DND-41 (cell line): ENCODE measurements around the gene FNBP1.

Source experiments
- ATAC-seq: fragments of 200-7000 bp; cut with Tn5 transposase; 3 replicates; pipeline ENCODE4 v1.9.1; 2021; ENCODE audit warnings: low read depth; ENCODE audit not compliant: insufficient read depth
- DNase-seq: peaks from one replicate; pipeline ENCODE4 v3.0.0-alpha.2; 2020
- H2AFZ ChIP-seq: 2 replicates; pipeline ENCODE4 v1.6.0; 2012; ENCODE audit warnings: low read depth, low read length
- H3K27ac ChIP-seq: 2 replicates; pipeline ENCODE4 v1.5.1; 2012; ENCODE audit warnings: low read length, inconsistent platforms
- H3K27me3 ChIP-seq: fragments of 200-600 bp; sonication (generic); 2 replicates; pipeline ENCODE4 v1.6.0; 2012; ENCODE audit warnings: low read length, mild to moderate bottlenecking, inconsistent platforms; ENCODE audit not compliant: insufficient read depth, poor library complexity
- H3K36me3 ChIP-seq: 2 replicates; pipeline ENCODE4 v1.5.1; 2012; ENCODE audit warnings: low read length, inconsistent platforms; ENCODE audit not compliant: insufficient read depth
- H3K4me1 ChIP-seq: 2 replicates; pipeline ENCODE4 v1.5.1; 2012; ENCODE audit warnings: mild to moderate bottlenecking, low read length; ENCODE audit not compliant: insufficient read depth
- H3K4me2 ChIP-seq: 2 replicates; pipeline ENCODE4 v1.6.0; 2012; ENCODE audit warnings: mild to moderate bottlenecking, moderate library complexity, low read length, inconsistent platforms; ENCODE audit not compliant: insufficient read depth
- H3K4me3 ChIP-seq, 2 experiments: fragments of 200-600 bp in 1 of 2; shearing (Covaris generic) in 1 of 2; 2 replicates each; pipeline ENCODE4 v1.5.1; 2012 to 2016; ENCODE audit warnings: inconsistent platforms in 2 of 2, low read length in 2 of 2, mild to moderate bottlenecking in 2 of 2, low read depth in 1 of 2, moderate library complexity in 1 of 2
- H3K79me2 ChIP-seq: 2 replicates; pipeline ENCODE4 v1.6.0; 2012; ENCODE audit warnings: low read length, inconsistent platforms; ENCODE audit not compliant: insufficient read depth
- H3K9ac ChIP-seq: 2 replicates; pipeline ENCODE4 v1.6.0; 2012; ENCODE audit warnings: low read depth, mild to moderate bottlenecking, inconsistent platforms, low read length, moderate library complexity
- H3K9me3 ChIP-seq: 2 replicates; pipeline ENCODE4 v1.5.1; 2012; ENCODE audit warnings: low read length, moderate library complexity, mild to moderate bottlenecking, inconsistent platforms; ENCODE audit not compliant: insufficient read depth, severe bottlenecking
- H4K20me1 ChIP-seq: 2 replicates; pipeline ENCODE4 v1.6.0; 2012; ENCODE audit warnings: low read length; ENCODE audit not compliant: insufficient read depth
- EZH2 ChIP-seq: IDR thresholded peaks from 3 replicates; pipeline ENCODE4 v1.6.1; 2012; ENCODE audit warnings: borderline replicate concordance, low read depth, mild to moderate bottlenecking, moderate library complexity, low read length, inconsistent platforms; ENCODE audit not compliant: severe bottlenecking
- TF ChIP-seq, protein P1 (sequence below): IDR thresholded peaks from 2 replicates; pipeline ENCODE4 v1.5.1; 2012; ENCODE audit warnings: borderline replicate concordance, low read length, moderate library complexity, mild to moderate bottlenecking; ENCODE audit not compliant: poor library complexity, severe bottlenecking; ENCODE audit errors: extremely low read depth

FNBP1 gene

DNA sequence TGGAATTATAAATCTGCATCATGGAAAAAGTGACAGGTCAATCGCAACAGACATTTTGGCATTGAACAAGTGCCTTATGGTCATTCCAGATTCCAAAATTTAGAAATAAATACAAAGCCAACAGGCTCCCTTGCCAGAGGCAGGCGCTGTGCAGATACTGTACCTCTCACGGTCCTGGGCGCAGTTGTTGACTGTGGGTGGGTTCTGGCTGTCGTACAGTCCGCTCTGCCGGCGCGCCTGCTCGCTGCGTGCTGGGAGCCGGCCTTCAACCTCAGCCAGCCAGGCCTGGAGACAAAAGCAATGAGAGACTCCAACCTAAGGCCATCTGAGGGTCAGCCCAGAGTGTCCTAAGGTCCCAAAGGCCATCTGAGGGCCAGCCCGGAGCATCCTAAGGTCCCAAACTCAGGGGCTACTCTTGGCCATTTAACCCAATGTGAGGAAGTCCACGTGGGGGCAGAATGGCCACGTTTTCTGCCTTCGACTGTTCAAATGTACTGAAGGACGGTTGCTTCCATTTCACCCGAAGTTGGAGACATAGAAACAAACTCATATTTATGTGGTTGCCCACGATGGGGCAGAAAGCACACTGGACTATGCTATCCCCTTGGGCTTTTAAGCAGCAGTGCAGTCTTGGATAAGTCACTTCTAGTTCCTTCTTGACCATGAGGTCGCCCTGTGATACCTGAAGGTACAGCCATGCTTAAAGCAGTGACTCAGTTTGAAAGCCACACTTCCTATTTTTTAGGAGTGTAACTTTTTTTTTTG is 142.5 kb downstream of the FNBP1 start:
- Histone ChIP-seq H3K9me3 (no peaks in the 10 kb centered on the region), H3K4me2 (no peak overlapping the region), H3K36me3 (peaks cover 87% of the 10 kb centered on the region), H3K27me3 (no peaks in the 10 kb centered on the region), H3K4me1 (peaks cover 59% of the 10 kb centered on the region), H2AFZ (no peak overlapping the region), H4K20me1 (no peaks in the 10 kb centered on the region), H3K4me3 (no peak overlapping the region), H3K9ac (no peak overlapping the region), H3K79me2 (peaks cover 42% of the 10 kb centered on the region), H3K27ac (peak overlapping the region; percentile 71)
- TF ChIP-seq, protein P1, sequence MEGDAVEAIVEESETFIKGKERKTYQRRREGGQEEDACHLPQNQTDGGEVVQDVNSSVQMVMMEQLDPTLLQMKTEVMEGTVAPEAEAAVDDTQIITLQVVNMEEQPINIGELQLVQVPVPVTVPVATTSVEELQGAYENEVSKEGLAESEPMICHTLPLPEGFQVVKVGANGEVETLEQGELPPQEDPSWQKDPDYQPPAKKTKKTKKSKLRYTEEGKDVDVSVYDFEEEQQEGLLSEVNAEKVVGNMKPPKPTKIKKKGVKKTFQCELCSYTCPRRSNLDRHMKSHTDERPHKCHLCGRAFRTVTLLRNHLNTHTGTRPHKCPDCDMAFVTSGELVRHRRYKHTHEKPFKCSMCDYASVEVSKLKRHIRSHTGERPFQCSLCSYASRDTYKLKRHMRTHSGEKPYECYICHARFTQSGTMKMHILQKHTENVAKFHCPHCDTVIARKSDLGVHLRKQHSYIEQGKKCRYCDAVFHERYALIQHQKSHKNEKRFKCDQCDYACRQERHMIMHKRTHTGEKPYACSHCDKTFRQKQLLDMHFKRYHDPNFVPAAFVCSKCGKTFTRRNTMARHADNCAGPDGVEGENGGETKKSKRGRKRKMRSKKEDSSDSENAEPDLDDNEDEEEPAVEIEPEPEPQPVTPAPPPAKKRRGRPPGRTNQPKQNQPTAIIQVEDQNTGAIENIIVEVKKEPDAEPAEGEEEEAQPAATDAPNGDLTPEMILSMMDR = no peak
- no peak for TF ChIP-seq EZH2
- ATAC-seq = no peak
- no peak for DNase-seq

DNA sequence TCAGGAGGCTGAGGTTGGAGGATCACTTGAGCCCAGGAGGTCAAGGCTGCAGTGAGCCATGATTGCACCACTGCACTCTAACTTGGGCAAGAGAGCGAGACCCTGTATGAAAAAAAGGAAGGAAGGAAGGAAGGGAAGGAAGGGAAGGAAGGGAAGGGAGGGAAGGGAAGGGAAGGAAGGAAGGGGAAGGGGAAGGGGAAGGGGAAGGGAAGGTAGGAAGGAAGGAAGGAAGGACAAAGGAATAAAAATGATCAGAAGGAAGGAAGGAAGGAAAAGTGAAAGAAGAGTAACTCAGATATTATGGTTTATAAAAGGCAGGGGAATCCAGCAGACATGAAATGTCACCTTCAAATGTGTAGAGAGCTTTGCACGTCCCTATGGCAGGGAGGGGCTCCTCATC is 143.4 kb downstream of the FNBP1 start:
- no peaks in the 10 kb centered on the region for H3K27me3 ChIP-seq
- no peak overlapping the region for H3K4me3 ChIP-seq
- H3K79me2 ChIP-seq = peaks cover 40% of the 10 kb centered on the region
- no peak for TF ChIP-seq EZH2
- TF ChIP-seq, protein P1 = no peak
- peaks cover 67% of the 10 kb centered on the region for H3K4me1 ChIP-seq
- no peak overlapping the region for H3K9ac ChIP-seq
- DNase-seq (no peak), ATAC-seq (no peak)
- no peaks in the 10 kb centered on the region for H3K9me3 ChIP-seq
- no peak overlapping the region for H2AFZ ChIP-seq
- peaks cover 84% of the 10 kb centered on the region for H3K36me3 ChIP-seq
- H4K20me1 ChIP-seq = no peaks in the 10 kb centered on the region
- H3K4me2 ChIP-seq = no peak overlapping the region
- H3K27ac ChIP-seq = peak overlapping the region; percentile 71

DNA sequence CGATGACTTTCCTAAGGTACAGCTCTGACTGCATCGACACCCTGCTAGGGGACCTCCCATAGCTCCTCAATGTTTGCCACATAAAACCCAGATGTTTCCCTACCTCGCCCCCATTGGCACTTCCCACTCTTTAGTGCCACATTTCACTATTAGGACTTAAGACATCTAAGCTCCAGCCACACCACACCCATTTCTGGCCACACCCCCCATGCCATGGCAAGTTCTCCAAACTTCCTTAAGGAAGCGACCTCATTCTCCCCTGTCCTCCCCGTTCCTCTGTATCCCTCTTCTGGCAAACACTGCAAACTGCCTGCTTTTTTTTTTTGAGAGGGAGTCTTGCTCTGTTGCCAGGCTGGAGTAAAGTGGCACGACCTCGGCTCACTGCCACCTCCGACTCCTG is 144.8 kb downstream of the FNBP1 start:
- no peaks in the 10 kb centered on the region for H3K9me3 ChIP-seq
- peaks cover 38% of the 10 kb centered on the region for H3K79me2 ChIP-seq
- no peak for TF ChIP-seq EZH2
- TF ChIP-seq, protein P1 = peak; percentile 5
- no peaks in the 10 kb centered on the region for H3K27me3 ChIP-seq
- no peak overlapping the region for H3K4me3 ChIP-seq
- peaks cover 81% of the 10 kb centered on the region for H3K4me1 ChIP-seq
- H2AFZ ChIP-seq = no peak overlapping the region
- H3K27ac ChIP-seq = peak overlapping the region; percentile 97
- H3K9ac ChIP-seq = peak overlapping the region; percentile 76; the same call in 1 of the 2 replicates
- DNase-seq = no peak
- no peak for ATAC-seq
- H4K20me1 ChIP-seq = no peaks in the 10 kb centered on the region
- peaks cover 70% of the 10 kb centered on the region for H3K36me3 ChIP-seq
- no peak overlapping the region; the same call in 1 of the 2 replicates for H3K4me2 ChIP-seq
